HG02970 (cell line): ENCODE data around the gene BAX.

Source experiments
- ATAC-seq: cut with Tn5 transposase; IDR thresholded peaks from one replicate; pipeline ENCODE4 v1.9.1; 2021; ENCODE audit warnings: mild to moderate bottlenecking, moderate library complexity, moderate number of reproducible peaks; ENCODE audit not compliant: unreplicated experiment, low FRiP score

BAX gene

GRCh38 chr19:48928164-48929025 is 26.3 kb upstream of the BAX start:
- ATAC-seq = no peak

- ATAC-seq = peak; percentile 60
Measured at GRCh38 chr19:48933382-48933932, 21.2 kb upstream of the BAX start, which contains the start of gene DHDH. Gene DHDH (plus strand): TSS chr19:48933699. CDS start chr19:48933722, 23 bp downstream.

GRCh38 chr19:48934837-48935236 is 19.8 kb upstream of the BAX start:
- no peak for ATAC-seq

- ATAC-seq = no peak
Measured at GRCh38 chr19:48935864-48936263, 18.8 kb upstream of the BAX start.

GRCh38 chr19:48938256-48938655 is 16.4 kb upstream of the BAX start:
- no peak for ATAC-seq

- ATAC-seq = no peak
Measured at GRCh38 chr19:48940902-48941301, 13.8 kb upstream of the BAX start.

- no peak for ATAC-seq
Measured at GRCh38 chr19:48943081-48943480, 11.6 kb upstream of the BAX start.

- ATAC-seq = no peak
Measured at GRCh38 chr19:48945415-48945814, 9.3 kb upstream of the BAX start.

- no peak for ATAC-seq
Measured at GRCh38 chr19:48945817-48946216, 8.9 kb upstream of the BAX start.

GRCh38 chr19:48946463-48947257 is 8.0 kb upstream of the BAX start:
- ATAC-seq = no peak

GRCh38 chr19:48947258-48947542 is 7.5 kb upstream of the BAX start:
- ATAC-seq = no peak

GRCh38 chr19:48950159-48950558 is 4.5 kb upstream of the BAX start:
- no peak for ATAC-seq

- ATAC-seq = no peak
Measured at GRCh38 chr19:48950830-48951519, 3.7 kb upstream of the BAX start.

GRCh38 chr19:48953141-48953540 is 1.5 kb upstream of the BAX start:
- no peak for ATAC-seq

GRCh38 chr19:48953990-48954594 is 583 bp upstream of the BAX start:
- no peak for ATAC-seq

- peak; percentile 12 for ATAC-seq
Measured at GRCh38 chr19:48955308-48955958, 758 bp downstream of the BAX start.

- no peak for ATAC-seq
Measured at GRCh38 chr19:48958006-48958405, 3.3 kb downstream of the BAX start.

GRCh38 chr19:48959341-48960239 is 4.9 kb downstream of the BAX start:
- ATAC-seq = no peak

- ATAC-seq = no peak
Measured at GRCh38 chr19:48961051-48961649, 6.5 kb downstream of the BAX start.
